ENCODE results near the gene MIS18BP1. TPM values are rescaled to one million over a fixed set of nuclear protein-coding genes. Genes with fewer than 3 reads are reported as not detected.
"Not testable (repeated sequence)": the region's sequence is repeated elsewhere in the genome, so short reads cannot be mapped to it uniquely, and the experiment has no call there.

MIS18BP1 gene
- total and polyA plus RNA-seq, 9 of the 15 experiments (the other 6 are each of a cell fraction or from before 2014, with no cell fraction given) = 5.0 to 29.1 (median 19.1) TPM

DNA sequence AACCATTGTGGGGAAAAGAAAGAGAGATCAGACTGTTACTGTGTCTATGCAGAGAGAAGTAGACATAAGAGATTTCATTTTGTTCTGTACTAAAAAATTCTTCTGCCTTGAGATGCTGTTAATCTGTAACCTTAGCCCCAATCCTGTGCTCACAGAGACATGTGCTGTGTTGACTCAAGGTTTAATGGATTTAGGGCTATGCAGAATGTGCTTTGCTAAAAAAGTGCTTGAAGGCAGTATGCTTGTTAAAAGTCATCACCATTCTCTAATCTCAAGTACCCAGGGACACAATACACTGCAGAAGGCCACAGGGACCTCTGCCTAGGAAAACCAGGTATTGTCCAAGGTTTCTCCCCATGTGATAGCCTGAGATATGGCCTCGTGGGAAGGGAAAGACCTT is 39.3 kb downstream of the MIS18BP1 start:
- H3K9me3 ChIP-seq (replicated peaks; ENCODE audit: control insufficient read depth, insufficient read depth, low read depth, low read length); H3K4me1 ChIP-seq (replicated peaks in 1 of 2; ENCODE audit: control insufficient read depth in 2 of 2, insufficient read depth in 2 of 2, low read length in 2 of 2); H3K9me1 ChIP-seq (ENCODE audit: control insufficient read depth, insufficient read depth, low read length); H3K27me3 ChIP-seq (ENCODE audit: control insufficient read depth in 2 of 2, insufficient read depth in 2 of 2, low read length in 2 of 2); H3K4me2 ChIP-seq (ENCODE audit: insufficient read depth, low read length); H3K79me2 ChIP-seq (ENCODE audit: control insufficient read depth, insufficient read depth, low read length); BruUV-seq (replicated peaks); H2AFZ ChIP-seq (ENCODE audit: low read depth, low read length); FAIRE-seq; intact Hi-C loops (cut with micrococcal nuclease); ATAC-seq; H3K9ac ChIP-seq (ENCODE audit: insufficient read depth in 1 of 2, low read depth in 2 of 2, low read length in 2 of 2); H4K20me1 ChIP-seq (replicated peaks; ENCODE audit: control insufficient read depth, insufficient read depth, low read length); DNase-seq (ENCODE audit: extremely low read depth in 1 of 4, low spot score in 3 of 4); in situ Hi-C loops (cut with MboI); POLR2A ChIA-PET; H3K27ac ChIP-seq (ENCODE audit: extremely low read depth, low read depth, low read length); H3K4me3 ChIP-seq; CTCF ChIA-PET (ENCODE audit: low intra/inter-chr PET ratio): not testable (repeated sequence)
- WGBS (ENCODE audit: insufficient coverage, low coverage, missing lambda C conversion rate) = 25% methylated on average over 1 of the region's 1 CpG
- TF ChIP-seq FOXA3 (CRISPR knock-in tag; conservative IDR thresholded peaks at IDR 0.05 in 1 of 2, IDR thresholded peaks at IDR 0.05 in 1 of 2) = peak in 1 of 2 experiments; percentile 82; a peak in 1 of 4 replicates
- H3K36me3 ChIP-seq (ENCODE audit: control insufficient read depth, insufficient read depth, low read length) = peaks cover 46% of the 10 kb centered on the region

DNA sequence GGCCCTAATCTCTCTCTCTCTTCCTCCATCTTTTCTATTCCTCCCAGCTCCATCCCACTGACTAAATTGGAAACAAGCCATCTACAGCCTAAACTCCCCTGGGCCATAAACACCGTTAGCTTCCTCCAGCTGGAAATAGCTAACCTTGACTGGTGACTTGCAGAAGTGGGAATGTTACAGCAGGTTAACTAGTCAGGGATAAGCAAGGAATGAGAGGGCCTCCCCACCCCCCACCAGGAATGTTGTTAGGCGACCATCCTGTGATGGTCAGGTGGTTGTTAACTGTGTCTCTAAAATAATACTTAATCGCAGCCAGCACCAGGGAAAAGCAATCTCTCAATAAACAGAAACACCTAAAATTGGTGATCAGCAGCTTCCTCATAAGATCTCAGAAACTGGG is 40.8 kb downstream of the MIS18BP1 start:
- no peak for FAIRE-seq
- ATAC-seq = no peak
- Histone ChIP-seq H3K4me3 (no peak overlapping the region), H3K27ac (ENCODE audit: extremely low read depth, low read depth, low read length) (no peak overlapping the region), H3K4me1 (replicated peaks in 1 of 2; ENCODE audit: control insufficient read depth in 2 of 2, insufficient read depth in 2 of 2, low read length in 2 of 2) (no peaks in the 10 kb centered on the region; a peak in 2 of 5 replicates), H2AFZ (ENCODE audit: low read depth, low read length) (no peak overlapping the region), H3K9me1 (ENCODE audit: control insufficient read depth, insufficient read depth, low read length) (no peaks in the 10 kb centered on the region), H3K4me2 (ENCODE audit: insufficient read depth, low read length) (no peak overlapping the region), H3K9me3 (replicated peaks; ENCODE audit: control insufficient read depth, insufficient read depth, low read depth, low read length) (no peaks in the 10 kb centered on the region), H4K20me1 (replicated peaks; ENCODE audit: control insufficient read depth, insufficient read depth, low read length) (no peaks in the 10 kb centered on the region), H3K27me3 (ENCODE audit: control insufficient read depth in 2 of 2, insufficient read depth in 2 of 2, low read length in 2 of 2) (no peaks in the 10 kb centered on the region), H3K36me3 (ENCODE audit: control insufficient read depth, insufficient read depth, low read length) (peaks cover 39% of the 10 kb centered on the region), H3K9ac (ENCODE audit: insufficient read depth in 1 of 2, low read depth in 2 of 2, low read length in 2 of 2) (no peak overlapping the region), H3K79me2 (ENCODE audit: control insufficient read depth, insufficient read depth, low read length) (no peaks in the 10 kb centered on the region)
- intact Hi-C loops (cut with micrococcal nuclease) = no loop called here
- no peak for DNase-seq (ENCODE audit: extremely low read depth in 1 of 4, low spot score in 3 of 4)
- ChIA-PET CTCF (ENCODE audit: low intra/inter-chr PET ratio) (no interaction called here), POLR2A (interaction anchor here (1.0 kb wide), 1 partner anchor 9 kb away, joined by 3 read pairs; no protein-coding TSS in a partner anchor)
- WGBS (ENCODE audit: insufficient coverage, low coverage, missing lambda C conversion rate) = 84% methylated on average over 2 of the region's 3 CpGs
- BruUV-seq (replicated peaks) = no TSS peak
- in situ Hi-C loops (cut with MboI) = no loop called here
- TF ChIP-seq, protein P1, sequence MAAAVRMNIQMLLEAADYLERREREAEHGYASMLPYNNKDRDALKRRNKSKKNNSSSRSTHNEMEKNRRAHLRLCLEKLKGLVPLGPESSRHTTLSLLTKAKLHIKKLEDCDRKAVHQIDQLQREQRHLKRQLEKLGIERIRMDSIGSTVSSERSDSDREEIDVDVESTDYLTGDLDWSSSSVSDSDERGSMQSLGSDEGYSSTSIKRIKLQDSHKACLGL (CRISPR knock-in tag; IDR thresholded peaks at IDR 0.05; ENCODE audit: borderline replicate concordance, poor library complexity, severe bottlenecking) = no peak
- TF ChIP-seq ELF1 (tag; IDR thresholded peaks at IDR 0.05) = no peak
- TF ChIP-seq, protein P2, sequence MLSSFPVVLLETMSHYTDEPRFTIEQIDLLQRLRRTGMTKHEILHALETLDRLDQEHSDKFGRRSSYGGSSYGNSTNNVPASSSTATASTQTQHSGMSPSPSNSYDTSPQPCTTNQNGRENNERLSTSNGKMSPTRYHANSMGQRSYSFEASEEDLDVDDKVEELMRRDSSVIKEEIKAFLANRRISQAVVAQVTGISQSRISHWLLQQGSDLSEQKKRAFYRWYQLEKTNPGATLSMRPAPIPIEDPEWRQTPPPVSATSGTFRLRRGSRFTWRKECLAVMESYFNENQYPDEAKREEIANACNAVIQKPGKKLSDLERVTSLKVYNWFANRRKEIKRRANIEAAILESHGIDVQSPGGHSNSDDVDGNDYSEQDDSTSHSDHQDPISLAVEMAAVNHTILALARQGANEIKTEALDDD (IDR thresholded peaks at IDR 0.05) = no peak
- TF ChIP-seq HDAC2 (IDR thresholded peaks at IDR 0.05) = no peak
- TF ChIP-seq, protein P3, sequence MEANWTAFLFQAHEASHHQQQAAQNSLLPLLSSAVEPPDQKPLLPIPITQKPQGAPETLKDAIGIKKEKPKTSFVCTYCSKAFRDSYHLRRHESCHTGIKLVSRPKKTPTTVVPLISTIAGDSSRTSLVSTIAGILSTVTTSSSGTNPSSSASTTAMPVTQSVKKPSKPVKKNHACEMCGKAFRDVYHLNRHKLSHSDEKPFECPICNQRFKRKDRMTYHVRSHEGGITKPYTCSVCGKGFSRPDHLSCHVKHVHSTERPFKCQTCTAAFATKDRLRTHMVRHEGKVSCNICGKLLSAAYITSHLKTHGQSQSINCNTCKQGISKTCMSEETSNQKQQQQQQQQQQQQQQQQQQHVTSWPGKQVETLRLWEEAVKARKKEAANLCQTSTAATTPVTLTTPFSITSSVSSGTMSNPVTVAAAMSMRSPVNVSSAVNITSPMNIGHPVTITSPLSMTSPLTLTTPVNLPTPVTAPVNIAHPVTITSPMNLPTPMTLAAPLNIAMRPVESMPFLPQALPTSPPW (CRISPR knock-in tag; IDR thresholded peaks at IDR 0.05) = no peak
- no peak for TF ChIP-seq RFX5 (IDR thresholded peaks at IDR 0.05; ENCODE audit: low read depth, low read length)
- TF ChIP-seq POLR2A (conservative IDR thresholded peaks at IDR 0.05) = no peak
- TF ChIP-seq, protein P4, sequence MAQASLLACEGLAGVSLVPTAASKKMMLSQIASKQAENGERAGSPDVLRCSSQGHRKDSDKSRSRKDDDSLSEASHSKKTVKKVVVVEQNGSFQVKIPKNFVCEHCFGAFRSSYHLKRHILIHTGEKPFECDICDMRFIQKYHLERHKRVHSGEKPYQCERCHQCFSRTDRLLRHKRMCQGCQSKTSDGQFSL (CRISPR knock-in tag; IDR thresholded peaks at IDR 0.05) = no peak
- TF ChIP-seq, protein P4 (tag; IDR thresholded peaks at IDR 0.05) = no peak

Measured in K562 (cell line).